HepG2 (cell line): ENCODE results near the gene TSKU. TPM values are rescaled to one million over a fixed set of nuclear protein-coding genes. Genes with fewer than 3 reads are reported as not detected.

Source experiments
- ARID5B ChIP-seq: IDR thresholded peaks from 2 replicates; pipeline ENCODE4 v1.4.0; 2020; ENCODE audit warnings: mild to moderate bottlenecking, missing genetic modification reagents
- ATAD3A ChIP-seq: sonication (generic); formaldehyde crosslinking; IDR thresholded peaks from 2 replicates; pipeline ENCODE4 v1.4.0; 2020; ENCODE audit warnings: missing genetic modification reagents
- ATF5 ChIP-seq: sonication (generic); formaldehyde crosslinking; IDR thresholded peaks from 2 replicates; pipeline ENCODE4 v1.4.0; 2020; ENCODE audit warnings: mild to moderate bottlenecking, low read depth, missing genetic modification reagents
- CBX5 ChIP-seq: sonication (generic); formaldehyde crosslinking; IDR thresholded peaks from 2 replicates; pipeline ENCODE4 v1.4.0; 2020; ENCODE audit warnings: missing genetic modification reagents, borderline replicate concordance
- ELK4 ChIP-seq: sonication (generic); formaldehyde crosslinking; IDR thresholded peaks from 2 replicates; pipeline ENCODE4 v1.9.0; 2021; ENCODE audit warnings: missing genetic modification reagents, borderline replicate concordance
- JARID2 ChIP-seq: sonication (generic); formaldehyde crosslinking; IDR thresholded peaks from 2 replicates; pipeline ENCODE4 v1.8.1; 2023; ENCODE audit warnings: missing genetic modification reagents, inconsistent platforms; ENCODE audit not compliant: insufficient replicate concordance
- MTA1 ChIP-seq: sonication (generic); formaldehyde crosslinking; IDR thresholded peaks from 2 replicates; pipeline ENCODE4 v1.4.0; 2020; ENCODE audit warnings: missing genetic modification reagents, mild to moderate bottlenecking, borderline replicate concordance
- MXD1 ChIP-seq: sonication (generic); formaldehyde crosslinking; IDR thresholded peaks from 2 replicates; pipeline ENCODE4 v1.4.0; 2020; ENCODE audit warnings: mild to moderate bottlenecking, missing genetic modification reagents
- PHB2 ChIP-seq: fragments of 450-650 bp; IDR thresholded peaks from 2 replicates; pipeline ENCODE4 v1.6.1; 2018; ENCODE audit not compliant: partially characterized antibody
- PHF5A ChIP-seq: IDR thresholded peaks from one replicate; pipeline ENCODE4 v1.6.1; 2018; ENCODE audit warnings: low read depth, missing genetic modification reagents; ENCODE audit not compliant: unreplicated experiment
- REXO4 ChIP-seq: sonication (generic); formaldehyde crosslinking; IDR thresholded peaks from 2 replicates; pipeline ENCODE4 v1.8.0; 2022; ENCODE audit warnings: missing genetic modification reagents, mild to moderate bottlenecking, borderline replicate concordance
- SP1 ChIP-seq, 2 experiments: fragments of 450-650 bp in 1 of 2; sonication (generic) in 1 of 2; formaldehyde crosslinking in 1 of 2; IDR thresholded peaks; 2 replicates each; pipeline versions ENCODE4 v1.4.0 to v1.6.1; 2016 to 2020; ENCODE audit warnings: missing genetic modification reagents in 1 of 2
- TGIF2 ChIP-seq: IDR thresholded peaks from 2 replicates; pipeline ENCODE4 v1.6.1; 2016; ENCODE audit warnings: control low read depth, missing compliant biosample characterization
- TIGD3 ChIP-seq: sonication (generic); formaldehyde crosslinking; IDR thresholded peaks from 2 replicates; pipeline ENCODE4 v1.5.1; 2020; ENCODE audit warnings: mild to moderate bottlenecking, missing genetic modification reagents, borderline replicate concordance
- ZBTB3 ChIP-seq: sonication (generic); formaldehyde crosslinking; IDR thresholded peaks from 2 replicates; pipeline ENCODE4 v1.4.0; 2020; ENCODE audit warnings: low read depth, mild to moderate bottlenecking, moderate library complexity, missing genetic modification reagents, borderline replicate concordance
- ZBTB37 ChIP-seq: sonication (generic); formaldehyde crosslinking; IDR thresholded peaks from 2 replicates; pipeline ENCODE4 v1.4.0; 2020; ENCODE audit warnings: mild to moderate bottlenecking, missing genetic modification reagents
- ZNF660 ChIP-seq: sonication (generic); formaldehyde crosslinking; IDR thresholded peaks from 2 replicates; pipeline ENCODE4 v1.5.1; 2020; ENCODE audit warnings: mild to moderate bottlenecking, low read depth, missing genetic modification reagents, borderline replicate concordance
- ZNF784 ChIP-seq: sonication (generic); formaldehyde crosslinking; IDR thresholded peaks from 2 replicates; pipeline ENCODE4 v1.5.1; 2020; ENCODE audit warnings: missing genetic modification reagents, mild to moderate bottlenecking, borderline replicate concordance
- polyA plus RNA-seq, 8 experiments: library from polyadenylated mRNA; depleted of rRNA in 3 of 8; stranded (reverse) in 7 of 8; unstranded in 1 of 8; fragments of >200 nt; fragmentation: Illumina TruSeq in 4 of 8; extraction: Trizol in 4 of 8; gene quantifications; 2 replicates each; pipeline versions ENCODE4 v1.2.1 to v1.2.3, GENCODE V29; 2011 to 2016; ENCODE audit warnings: low read depth in 4 of 8, missing spikeins in 1 of 8, mixed read lengths in 1 of 8; ENCODE audit not compliant: insufficient read depth in 1 of 8
- total RNA-seq, 5 experiments: library from RNA; depleted of rRNA; stranded (reverse); fragments of >200 nt; fragmentation: Illumina TruSeq; extraction: Trizol; gene quantifications; 2 replicates each; pipeline ENCODE4 v1.2.3, GENCODE V29; 2016; ENCODE audit warnings: low read depth in 1 of 5

The TSKU gene
- total and polyA plus RNA-seq, 2 of the 13 experiments (the other 11 are each of a cell fraction or from before 2014, with no cell fraction given): 20.3 to 21.4 TPM

GRCh38 chr11:76783294-76783895 is at the start of gene TSKU (continued):
- TF ChIP-seq ZNF660 (CRISPR knock-in tag): no peak
- no peak for TF ChIP-seq ATAD3A (CRISPR knock-in tag)
- no peak for TF ChIP-seq PHB2
- no peak for TF ChIP-seq ZBTB3
- no peak for TF ChIP-seq CBX5 (CRISPR knock-in tag)
- no peak for TF ChIP-seq ELK4 (CRISPR knock-in tag)
- no peak for TF ChIP-seq SP1 (IDR thresholded peaks at IDR 0.05)
- no peak for TF ChIP-seq SP1 (CRISPR knock-in tag; IDR thresholded peaks at IDR 0.05)
- peak; percentile 69 for TF ChIP-seq MXD1
- TF ChIP-seq PHF5A: no peak
- no peak for TF ChIP-seq MTA1 (CRISPR knock-in tag)
- no peak for TF ChIP-seq TGIF2 (CRISPR knock-in tag)
- no peak for TF ChIP-seq REXO4 (CRISPR knock-in tag)
- no peak for TF ChIP-seq TIGD3
- TF ChIP-seq ZBTB37 (CRISPR knock-in tag): no peak
- no peak for TF ChIP-seq ARID5B (CRISPR knock-in tag)
- 0 out of 2 replicates have a peak, but pooled peaks have one; percentile 33 for TF ChIP-seq ZNF784 (CRISPR knock-in tag)
- TF ChIP-seq ATF5: no peak
- TF ChIP-seq JARID2 (CRISPR knock-in tag): no peak
